NCI-H524 (cell line): ENCODE measurements around the gene DENND11.

Source experiments
- DNase-seq, 2 experiments: peaks; one replicate each; lab custom pipeline; 2025; lab: John Stamatoyannopoulos, UW

DENND11 gene, protein sequence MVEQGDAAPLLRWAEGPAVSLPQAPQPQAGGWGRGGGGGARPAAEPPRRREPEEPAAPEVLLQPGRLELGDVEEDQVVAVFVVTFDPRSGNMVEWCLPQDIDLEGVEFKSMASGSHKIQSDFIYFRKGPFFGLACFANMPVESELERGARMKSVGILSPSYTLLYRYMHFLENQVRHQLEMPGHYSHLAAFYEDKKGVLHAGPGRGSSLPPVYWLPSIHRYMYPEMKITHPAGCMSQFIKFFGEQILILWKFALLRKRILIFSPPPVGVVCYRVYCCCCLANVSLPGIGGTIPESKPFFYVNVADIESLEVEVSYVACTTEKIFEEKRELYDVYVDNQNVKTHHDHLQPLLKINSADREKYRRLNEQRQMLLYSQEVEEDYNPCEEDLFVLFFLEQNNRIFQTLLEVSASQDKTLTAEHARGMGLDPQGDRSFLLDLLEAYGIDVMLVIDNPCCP

DNA sequence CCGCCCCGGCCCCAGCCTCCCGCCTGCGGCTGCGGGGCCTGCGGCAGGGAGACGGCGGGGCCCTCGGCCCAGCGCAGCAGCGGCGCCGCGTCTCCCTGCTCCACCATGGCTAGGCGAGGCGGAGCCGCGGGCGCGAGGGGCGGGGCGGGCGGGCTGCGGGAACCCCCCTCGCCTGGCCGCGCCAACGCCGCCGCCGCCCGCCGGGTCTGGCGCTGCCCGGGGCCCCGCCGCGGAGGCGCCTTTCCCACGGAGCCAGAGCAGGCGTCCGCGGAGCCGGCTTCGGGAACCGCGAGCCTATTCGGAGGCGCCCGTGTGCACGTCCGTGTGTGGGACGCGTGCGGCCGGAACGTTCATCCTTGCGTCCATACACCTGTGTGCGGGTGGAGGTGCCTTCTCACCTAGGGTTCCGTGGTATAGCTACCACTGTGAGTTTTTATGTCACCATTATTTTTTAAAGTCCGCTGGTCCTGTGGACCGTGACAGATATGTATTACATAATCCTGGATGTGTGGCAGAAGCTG lies at the start of gene DENND11:
TSS of gene DENND11 (minus strand) at position 120 of the 521 bp plus-strand sequence. CDS start at position 107, 13 bp downstream.
- peak; percentile 3 to 40 for DNase-seq

DNA sequence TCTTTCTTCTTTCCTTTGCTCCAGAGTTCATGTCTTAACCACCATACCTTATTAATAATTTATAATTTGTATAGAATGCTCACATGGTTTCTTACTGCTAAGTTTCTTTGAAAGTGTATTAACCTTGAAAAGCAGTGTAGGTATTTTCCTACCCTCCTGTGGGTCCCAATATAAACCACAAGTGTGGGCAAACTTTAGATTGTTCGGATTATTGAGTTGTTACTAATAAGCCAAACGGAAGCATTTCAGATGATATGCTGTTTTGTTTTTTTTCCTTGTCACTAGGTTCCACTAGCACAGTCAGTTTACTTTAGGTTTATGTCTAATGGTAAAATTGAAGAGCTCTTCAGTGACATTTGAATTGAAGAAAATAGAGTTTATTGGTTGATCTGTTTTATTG lies 46.4 kb upstream of the DENND11 start:
- no peak for DNase-seq

DNA sequence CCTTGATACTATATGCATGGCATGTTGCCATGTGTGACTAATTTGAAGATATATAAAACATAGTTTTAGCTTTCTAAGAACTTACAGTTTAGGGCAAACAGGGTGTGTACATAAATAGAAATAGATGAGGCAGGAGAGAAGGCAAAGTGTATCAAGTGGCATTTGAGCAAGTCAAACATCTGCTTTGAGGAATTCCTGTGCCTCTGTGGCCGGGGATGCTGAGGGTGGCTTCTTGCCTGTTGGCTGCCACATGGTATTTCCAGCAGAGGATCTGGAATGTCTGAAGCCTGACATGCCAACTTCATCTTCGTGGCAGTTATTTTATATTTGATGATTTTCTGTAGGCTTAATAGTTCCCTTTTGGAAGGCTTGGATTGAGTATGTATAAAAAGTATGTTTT lies 42.2 kb upstream of the DENND11 start:
- DNase-seq: no peak

DNA sequence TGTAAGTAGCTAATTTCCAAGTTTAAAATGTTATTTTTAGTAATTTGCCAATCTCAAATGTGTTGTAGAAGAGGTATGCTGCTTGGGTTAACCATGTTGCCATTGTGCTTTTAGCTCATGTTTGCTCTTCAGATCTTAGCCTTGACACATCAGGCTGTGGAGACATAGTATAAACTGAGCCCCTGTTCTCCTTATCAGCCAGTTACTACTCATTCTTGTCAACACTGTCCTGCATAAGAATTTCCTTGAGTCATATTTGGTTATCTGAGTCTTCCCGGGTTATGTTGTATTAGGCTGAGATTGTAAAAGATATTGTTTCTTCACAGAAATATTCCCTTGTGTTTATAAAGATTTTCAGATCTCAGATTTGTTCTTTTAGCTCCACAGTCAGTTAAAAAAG lies 40.3 kb upstream of the DENND11 start:
- no peak for DNase-seq

DNA sequence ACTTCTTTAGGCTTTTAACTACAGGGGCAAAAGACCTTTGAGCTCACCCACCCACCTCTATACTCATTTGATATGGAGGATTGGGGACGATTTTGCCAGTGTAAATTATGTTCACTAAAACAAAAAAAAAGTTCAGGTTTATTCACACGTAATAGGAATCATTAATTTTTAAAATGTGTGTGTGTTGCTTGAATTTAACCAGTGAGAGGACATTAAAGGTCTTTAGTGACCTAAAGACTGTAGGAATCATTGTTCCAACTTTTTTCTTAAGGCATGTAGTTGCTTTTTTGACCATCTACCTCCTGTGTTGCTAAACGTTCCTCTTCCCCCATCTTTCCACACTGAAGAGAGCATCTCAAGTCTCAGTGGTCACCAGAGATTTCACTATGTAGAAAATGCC lies 37.3 kb upstream of the DENND11 start:
- DNase-seq: no peak

DNA sequence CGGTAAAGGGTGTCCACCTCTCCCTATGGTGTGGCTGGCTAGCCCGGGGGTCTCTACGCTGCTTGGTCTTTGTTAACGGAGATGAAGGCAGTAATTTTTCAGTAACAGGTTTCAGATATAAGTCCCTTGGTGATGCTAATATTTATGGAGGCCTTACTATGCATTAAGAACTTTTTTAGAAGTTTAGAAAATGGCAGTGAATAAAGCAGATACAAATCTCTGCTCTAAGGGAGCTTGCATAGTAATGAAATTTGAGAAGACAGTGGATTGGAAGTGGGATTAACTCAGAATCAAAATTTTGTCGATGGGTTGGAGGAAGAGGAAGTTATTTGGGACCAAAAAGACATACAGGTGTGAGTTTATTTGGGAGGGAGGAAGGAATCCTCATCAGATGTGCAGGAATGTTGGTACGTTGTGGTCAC lies 36.6 kb upstream of the DENND11 start:
- no peak for DNase-seq

DNA sequence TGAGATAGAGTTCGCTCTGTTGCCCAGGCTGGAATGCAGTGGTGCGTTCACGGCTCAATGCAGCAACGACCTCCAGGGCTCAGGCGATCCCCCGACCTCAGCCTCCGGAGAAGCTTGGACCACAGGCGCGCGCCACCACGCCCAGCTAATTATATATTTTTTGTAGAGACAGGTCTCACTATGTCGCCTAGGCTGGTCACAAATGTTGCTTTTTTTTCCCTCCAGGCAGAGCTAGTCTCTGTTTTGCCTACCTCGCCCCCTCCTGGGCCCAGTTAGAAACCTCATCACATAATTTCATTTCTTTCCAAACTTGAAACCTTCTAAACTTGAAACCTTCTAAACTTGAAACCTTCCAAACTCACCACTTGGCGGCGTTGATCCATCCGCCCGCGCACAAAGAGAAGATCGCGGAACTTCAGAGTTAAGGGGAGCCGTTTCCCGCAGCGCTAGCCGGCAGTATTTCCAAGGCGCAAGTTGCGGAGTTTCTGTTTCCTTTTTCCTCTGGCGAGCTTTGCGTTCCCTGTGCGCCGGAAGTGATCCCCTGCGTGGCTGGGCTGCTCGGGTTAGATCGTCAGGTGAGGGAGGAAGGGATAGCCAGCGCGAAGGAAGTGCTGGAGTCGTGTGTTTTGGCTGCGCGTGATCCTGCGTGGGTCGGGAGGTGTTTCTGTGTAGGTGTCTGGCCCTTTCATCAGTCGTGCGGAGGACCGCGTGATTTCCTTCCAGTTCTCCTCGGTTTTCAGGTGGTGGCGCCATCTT lies 36.0 kb upstream of the DENND11 start, which contains the start of gene SSBP1:
TSS of gene SSBP1 (plus strand) at position 523 of the 756 bp plus-strand sequence. CDS start 809 bp downstream, outside the sequence.
- peak; percentile 94 to 97 for DNase-seq

DNA sequence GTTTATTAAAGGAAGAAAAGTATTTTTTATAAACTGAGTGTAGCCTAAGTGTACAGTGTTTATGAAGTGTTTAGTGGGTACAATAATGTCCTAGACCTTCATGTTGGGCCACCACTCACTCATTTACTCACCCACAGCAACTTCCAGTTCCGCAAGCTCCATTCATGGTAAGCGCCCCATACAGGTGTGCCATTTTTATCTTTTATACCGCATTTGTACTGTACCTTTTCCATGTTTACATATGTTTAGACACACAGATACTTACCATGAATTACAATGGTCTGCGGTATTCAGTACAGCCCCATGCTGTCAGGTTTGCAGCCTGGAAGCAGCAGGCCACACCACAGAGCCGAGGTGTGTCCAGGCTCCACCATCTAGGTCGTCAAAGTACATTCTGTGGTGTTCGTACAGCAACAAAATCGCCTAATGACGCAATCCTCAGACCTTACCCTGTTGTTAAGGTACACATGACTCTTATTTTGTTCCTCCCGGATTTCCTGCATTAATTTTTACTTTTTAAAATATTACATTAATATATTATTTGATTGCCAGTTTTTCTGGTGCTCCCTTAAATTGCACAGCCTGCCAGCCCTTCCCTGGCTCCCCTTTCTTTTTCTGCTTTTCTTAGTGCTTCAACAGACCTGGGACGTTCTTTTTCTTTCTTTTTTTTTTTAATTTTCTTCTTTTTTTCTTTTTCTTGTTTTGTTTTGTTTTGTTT lies 35.3 kb upstream of the DENND11 start:
- DNase-seq: peak in 1 of 2 experiments; percentile 9

DNA sequence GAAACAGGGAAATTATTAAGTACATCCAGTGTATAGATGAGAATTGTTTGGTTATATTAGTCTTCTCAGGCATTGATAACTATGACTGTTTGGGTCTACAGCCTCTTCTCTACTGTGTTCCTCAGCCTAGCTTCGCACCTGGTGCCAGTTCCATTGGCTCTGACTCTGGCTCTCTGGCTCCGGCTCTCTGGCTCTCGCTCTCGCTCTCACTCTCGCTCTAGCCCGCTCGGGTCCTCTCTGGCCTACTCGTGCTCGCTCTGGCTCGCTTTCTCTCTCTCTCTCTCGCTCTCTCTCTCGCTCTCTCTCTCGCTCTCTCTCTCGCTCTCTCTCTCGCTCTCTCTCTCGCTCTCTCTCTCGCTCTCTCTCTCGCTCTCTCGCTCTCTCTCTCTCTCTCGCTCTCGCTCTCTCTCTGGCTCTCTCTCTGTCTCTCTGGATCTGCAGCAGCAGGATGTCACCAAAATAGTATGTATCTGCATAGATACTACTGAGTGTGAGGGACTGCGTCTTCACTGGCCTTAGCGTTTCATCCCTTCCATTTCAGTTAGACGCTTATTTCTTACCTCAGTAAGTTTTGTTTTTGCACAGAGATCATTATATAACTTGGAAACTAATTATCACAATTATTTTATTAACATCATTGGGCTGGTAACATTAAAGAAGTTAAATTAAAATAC lies 29.6 kb upstream of the DENND11 start:
- DNase-seq: no peak

DNA sequence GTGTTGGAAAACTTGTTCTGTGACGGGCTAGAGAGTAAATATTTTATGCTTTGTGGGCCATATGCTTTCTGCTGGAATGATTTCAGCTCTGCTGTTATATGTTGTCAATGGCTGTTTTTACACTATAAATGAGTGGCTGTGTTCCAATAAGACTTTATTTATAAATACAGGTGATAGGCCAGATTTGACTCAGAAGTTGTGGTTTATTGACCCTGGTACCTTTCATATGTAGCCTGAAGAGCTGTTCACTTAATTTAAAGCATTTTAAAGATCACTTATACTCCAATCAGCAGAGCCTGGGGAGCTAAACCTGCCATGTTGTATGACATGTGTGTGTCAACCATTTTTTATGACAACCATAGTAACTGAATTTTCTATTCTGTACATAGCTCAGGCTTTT lies 27.1 kb upstream of the DENND11 start:
- DNase-seq: no peak

DNA sequence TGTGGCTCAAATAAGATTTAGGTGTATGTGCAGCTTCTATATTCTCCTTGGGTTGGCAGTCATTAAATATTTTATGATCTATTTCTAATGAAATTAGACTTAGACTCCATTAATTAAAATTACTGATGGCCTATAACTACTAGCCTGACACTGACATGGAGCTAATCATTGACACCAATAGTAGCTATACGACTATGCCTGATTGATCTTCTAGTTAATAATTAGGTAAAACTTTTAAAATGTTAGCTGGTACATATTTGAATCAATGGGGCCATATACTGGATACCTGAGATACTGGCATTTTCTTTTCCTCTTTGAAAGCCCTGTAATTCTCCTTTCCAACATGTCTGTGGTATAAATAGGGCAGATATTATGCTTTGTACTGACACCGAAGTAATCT lies 20.6 kb upstream of the DENND11 start:
- no peak for DNase-seq

DNA sequence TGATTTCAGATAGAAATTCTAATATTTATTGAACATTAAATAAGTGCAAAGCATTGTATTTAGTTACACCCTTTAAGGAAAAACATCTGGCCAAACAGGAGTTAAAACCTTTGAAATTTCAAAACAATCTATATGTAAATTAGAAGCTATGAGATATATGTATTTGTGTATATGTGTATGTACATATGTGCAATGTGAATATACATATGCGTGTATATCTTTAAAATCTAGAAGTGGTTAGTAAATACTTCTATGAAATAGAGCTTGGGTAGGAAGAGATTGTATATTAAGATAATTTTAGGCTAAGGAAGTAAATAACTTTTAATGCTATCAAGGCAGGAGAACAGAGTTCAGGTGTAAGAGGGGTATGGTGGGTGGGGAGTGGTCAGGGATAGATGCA lies 15.5 kb upstream of the DENND11 start:
- DNase-seq: no peak

DNA sequence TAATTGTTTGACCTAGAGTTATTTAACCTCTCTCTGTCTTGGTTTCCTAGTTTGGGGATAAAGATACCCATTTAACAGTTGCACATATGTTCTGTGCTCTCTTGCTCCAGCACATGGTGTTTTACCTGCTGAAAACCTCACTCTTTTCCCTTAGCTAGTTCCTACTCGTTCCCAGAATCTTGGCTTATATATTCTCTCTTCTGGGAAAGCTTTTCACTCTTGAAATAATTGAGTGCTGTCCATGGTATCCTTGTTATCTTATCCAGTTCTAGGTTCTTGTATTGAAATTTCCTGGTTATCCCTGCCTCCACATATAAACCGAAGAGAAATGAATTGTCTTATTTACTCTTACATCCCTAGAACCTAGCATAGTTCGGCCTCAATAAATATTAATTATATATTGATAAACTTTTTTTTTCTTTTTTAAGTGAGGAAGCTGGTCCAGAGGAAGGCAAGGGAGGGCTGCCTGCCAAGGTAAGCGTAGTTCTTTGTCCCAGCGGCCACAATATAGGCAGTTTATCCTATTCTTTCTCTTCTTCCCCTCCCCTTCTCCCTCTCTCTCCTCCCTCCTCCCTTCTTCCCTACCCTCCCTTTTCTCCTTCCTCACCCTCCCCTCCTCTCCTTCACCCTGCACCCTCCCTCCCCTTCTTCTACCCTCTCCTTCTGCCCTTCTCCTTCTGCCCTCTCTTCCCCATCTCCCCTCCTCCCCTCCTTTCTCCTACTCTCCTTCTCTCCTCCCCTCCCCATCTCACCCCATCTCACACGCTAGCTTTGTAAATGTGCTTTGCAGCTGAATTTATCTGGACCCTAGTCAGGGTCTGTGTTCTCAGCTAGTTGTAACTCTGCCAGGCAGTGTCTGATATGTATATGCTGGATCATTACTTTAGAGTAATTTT lies 14.1 kb upstream of the DENND11 start:
- DNase-seq: no peak

DNA sequence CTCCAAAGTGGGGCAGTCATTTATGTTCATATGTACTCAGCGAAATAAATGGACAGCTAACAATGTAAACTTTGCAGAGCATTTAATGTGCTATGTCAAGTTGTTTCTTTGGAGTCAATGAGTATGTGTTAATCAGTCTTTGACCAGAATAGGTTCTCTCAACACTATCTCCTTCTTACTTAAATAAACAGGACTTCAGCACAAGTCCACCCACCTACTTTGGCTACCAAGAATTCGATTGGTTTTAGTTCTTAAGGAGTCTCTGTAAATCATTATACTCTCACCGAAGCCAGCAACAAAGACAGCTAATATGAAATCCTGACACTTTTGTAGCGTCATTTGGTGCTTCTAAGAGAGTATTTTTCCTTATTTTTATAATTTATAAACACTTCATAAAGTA lies 13.1 kb upstream of the DENND11 start:
- no peak for DNase-seq

DNA sequence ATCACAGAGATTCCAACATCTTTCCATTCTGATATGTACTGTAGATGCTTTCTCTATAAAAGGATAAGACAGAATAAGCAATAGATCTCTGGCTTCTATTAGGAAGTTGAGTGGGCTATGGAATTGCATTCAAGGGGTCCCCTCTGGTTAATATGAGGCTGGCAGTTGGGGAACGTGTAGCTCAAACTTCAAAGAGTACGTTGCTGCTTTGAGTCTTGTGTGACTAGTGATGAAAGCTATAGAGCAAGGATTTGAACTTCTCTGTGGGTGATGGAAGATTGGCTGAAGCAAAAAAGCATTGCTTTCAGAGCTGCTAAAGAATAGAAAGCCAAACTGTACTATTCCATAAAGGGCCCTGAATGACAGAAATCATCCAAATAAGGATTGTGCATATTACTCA lies 12.6 kb upstream of the DENND11 start:
- no peak for DNase-seq

DNA sequence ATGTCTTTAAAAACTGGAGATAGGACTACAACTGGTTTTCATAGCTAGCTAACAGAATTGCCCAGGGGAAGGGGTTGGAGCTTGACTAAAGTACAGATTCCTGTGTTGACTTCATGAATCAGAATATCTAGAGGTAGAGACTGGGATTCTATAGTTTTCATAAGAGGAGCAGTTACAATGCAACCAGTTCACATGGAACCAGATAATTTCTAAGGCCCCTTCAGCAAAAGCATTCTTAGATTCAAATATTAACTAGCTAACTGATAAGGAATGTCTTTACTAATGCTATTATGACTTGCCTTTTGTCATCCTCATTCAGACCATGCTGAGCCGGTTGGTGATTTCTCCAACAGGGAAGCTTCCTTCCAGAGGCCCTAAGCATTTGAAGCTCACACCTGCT lies 11.9 kb upstream of the DENND11 start:
- DNase-seq: no peak

DNA sequence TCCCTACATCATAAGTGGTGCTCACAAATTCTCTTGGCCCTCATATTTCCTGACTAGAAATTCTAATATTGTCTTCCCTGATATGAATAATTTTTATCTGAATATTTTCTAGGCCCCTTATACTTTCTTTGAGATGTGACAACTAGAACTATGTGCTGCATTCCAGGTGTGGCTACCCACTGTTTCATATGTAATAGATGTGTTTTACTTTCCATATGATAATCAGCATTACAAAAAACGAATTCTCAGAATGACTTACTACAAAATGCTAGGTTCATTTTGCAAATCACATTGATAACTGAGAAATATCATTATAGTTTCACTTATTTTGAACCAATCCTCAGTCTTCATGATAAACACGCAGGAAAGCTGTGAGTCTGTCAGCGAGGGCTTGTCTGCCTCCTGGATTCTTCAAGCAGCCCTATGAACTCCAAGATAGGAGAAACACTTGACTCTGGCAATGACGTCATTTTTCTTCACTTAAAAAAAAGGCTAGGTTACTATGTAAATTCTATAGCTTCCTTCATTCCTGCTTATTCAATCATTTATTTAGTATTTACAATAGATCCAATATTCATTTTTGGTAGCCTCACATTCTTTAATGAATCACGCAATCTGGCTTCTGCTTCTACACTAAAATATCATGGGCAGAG lies 10.8 kb upstream of the DENND11 start:
- no peak for DNase-seq

DNA sequence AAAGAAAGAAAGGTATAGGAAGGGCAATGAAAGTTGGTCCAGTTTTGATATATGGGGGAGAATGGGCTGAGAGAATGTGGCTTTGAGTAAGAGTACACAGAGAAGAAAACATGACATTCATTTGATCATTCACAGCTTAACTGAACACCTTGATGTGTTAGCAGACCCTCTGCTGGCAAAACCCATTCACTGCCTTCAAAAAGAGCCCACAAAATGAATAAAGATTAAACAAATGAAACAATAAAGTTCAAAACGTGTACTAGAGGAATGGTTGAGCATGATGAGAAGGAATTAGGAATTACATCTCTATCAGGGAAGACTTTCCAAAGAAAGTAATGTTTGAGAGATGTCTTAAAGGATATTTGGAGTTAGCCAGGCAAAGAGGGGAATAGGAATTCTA lies 8.3 kb upstream of the DENND11 start:
- DNase-seq: no peak

DNA sequence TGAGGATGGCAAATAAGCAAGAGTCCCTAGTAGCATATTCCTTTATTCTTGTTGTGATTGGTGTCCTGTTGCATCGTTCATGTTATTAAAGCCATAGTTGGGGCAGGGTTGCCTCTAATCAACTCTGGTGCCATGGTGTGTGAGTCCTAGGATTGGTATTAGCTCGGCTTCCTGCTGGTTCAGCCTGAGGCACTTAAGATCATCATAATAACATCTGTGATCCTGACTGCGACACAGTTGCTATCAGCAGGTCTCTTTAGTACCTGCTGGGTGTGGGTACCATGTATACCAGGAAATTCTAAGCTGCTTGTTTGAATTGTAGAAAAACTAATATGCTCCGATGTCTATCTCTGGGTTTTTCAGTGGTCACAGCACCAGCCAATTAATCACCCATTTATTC lies 7.8 kb upstream of the DENND11 start:
- DNase-seq: no peak

DNA sequence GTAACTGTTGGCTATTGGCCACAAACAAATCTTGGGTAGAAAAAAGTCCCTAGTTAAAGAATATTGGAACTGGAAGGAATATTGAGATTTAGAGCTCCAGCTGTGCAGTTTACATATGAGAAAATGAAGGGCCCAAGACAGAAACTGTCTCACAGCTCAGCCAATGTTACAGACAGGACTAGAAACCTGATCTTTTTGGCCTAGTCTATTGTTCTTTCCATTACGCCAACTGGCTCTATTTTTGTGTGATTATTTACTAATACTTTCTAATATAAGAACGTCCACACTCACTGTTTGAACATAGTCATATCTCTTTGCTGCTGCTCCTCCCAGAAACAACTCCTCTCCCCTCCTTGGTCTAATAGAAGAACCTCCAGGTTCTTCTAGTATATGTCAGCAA lies 7.4 kb upstream of the DENND11 start:
- no peak for DNase-seq
